Measurements from ENCODE around the gene OR10G3.

The OR10G3 gene

DNA sequence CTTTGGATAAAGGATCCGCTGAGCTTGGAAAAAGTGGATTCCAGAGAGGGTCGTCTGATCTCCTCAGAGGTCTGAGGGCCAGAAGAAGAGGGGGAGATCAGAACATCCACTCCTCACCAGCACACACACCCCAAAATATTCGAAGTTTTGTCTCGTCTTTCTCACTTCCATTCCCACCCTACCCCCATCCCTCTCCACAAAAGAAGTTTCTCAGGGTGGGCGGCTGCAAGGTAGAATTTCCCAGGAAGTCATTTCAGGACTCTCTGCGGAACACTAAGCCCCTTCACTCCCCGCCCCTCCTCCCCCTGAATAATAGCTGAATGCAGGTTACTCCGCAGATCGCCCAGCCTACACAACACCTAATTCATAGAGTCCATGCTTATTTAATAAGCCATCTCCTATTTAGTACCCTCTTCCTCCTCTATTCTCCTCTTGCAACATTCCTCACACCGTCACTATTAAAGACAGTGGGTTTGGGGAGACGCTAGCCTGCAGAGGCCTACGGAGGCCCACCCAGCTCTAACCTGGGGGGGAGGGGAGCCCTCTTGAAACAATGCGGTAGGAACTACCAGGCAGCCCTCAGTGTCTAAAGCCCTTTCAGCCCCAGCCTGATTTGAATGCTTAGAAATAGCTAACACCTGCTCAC, 53.1 kb downstream of the OR10G3 start:
- no peaks in the 10 kb centered on the region for H3K27me3 ChIP-seq (replicated peaks; ENCODE audit: insufficient read depth, low read length)
- no peak overlapping the region for H3K4me3 ChIP-seq (ENCODE audit: low read length)
- no peaks in the 10 kb centered on the region for H4K20me1 ChIP-seq (ENCODE audit: insufficient read depth, low read length)
- no peaks in the 10 kb centered on the region for H3K9me3 ChIP-seq (replicated peaks; ENCODE audit: insufficient read depth, low read length)
- no peaks in the 10 kb centered on the region for H3K79me2 ChIP-seq (ENCODE audit: low read length)
- DNase-seq = no peak
- no peaks in the 10 kb centered on the region for H3F3A ChIP-seq (ENCODE audit: insufficient read depth, low read length)
- no peak overlapping the region for H3K27ac ChIP-seq (ENCODE audit: low read length)
- H2AFZ ChIP-seq (ENCODE audit: low read length) = no peak overlapping the region
- H3K36me3 ChIP-seq (replicated peaks; ENCODE audit: insufficient read depth, low read length) = no peaks in the 10 kb centered on the region
- H3K4me2 ChIP-seq (ENCODE audit: low read depth, low read length) = peak overlapping the region; percentile 54; the same call in 1 of the 2 replicates
- no peaks in the 10 kb centered on the region for H3K9me2 ChIP-seq (replicated peaks; ENCODE audit: insufficient read depth, low read length)
- no peak overlapping the region for H3K9ac ChIP-seq (ENCODE audit: low read length)
- H3K4me1 ChIP-seq (ENCODE audit: low read length) = no peaks in the 10 kb centered on the region
- TF ChIP-seq, protein P1, sequence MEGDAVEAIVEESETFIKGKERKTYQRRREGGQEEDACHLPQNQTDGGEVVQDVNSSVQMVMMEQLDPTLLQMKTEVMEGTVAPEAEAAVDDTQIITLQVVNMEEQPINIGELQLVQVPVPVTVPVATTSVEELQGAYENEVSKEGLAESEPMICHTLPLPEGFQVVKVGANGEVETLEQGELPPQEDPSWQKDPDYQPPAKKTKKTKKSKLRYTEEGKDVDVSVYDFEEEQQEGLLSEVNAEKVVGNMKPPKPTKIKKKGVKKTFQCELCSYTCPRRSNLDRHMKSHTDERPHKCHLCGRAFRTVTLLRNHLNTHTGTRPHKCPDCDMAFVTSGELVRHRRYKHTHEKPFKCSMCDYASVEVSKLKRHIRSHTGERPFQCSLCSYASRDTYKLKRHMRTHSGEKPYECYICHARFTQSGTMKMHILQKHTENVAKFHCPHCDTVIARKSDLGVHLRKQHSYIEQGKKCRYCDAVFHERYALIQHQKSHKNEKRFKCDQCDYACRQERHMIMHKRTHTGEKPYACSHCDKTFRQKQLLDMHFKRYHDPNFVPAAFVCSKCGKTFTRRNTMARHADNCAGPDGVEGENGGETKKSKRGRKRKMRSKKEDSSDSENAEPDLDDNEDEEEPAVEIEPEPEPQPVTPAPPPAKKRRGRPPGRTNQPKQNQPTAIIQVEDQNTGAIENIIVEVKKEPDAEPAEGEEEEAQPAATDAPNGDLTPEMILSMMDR (IDR thresholded peaks at IDR 0.05; ENCODE audit: low read length) = no peak
- no peak for TF ChIP-seq EZH2phosphoT487 (IDR thresholded peaks at IDR 0.05; ENCODE audit: low read length)

DNA sequence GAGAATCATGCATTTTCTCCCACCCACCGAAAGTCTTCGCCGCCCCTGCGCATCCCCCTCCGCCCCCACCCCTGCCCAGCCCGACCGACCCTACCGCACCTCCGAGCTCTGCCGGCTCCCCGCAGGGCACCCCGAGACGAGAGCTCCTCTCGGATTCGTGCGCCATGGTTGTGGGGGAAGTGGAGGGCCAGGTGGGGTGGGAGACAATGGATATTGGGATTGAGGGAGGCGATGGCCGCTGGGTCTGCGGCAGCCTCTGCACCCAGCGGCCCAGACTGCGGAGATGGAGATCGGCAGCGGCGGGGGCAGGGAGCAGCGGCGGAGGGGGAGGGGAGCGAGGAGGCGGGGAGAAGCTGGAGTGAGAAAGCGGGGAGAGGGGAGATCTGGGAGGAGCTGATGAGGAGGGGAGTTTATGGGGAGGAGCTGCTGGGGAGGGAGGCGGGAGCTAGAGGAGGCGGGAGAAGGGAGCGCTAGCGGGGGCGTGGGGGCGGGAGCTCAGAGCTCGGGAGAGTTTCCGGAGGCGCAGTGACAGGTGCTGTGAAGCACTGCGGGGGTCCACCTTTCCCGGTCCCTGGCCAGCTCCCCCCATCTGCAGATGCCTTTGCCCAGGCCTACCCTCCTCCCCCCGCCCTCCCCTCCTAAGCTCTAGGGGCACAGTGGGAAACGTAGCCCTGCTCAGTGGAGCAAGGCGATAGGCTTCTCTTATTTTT, 53.8 kb downstream of the OR10G3 start, which contains the start of gene SALL2:
Gene SALL2, minus strand, starts transcription at position 385 of the 710 bp plus-strand sequence. Its CDS starts 219 bp downstream, at position 166.
- Histone ChIP-seq H3K36me3 (replicated peaks; ENCODE audit: insufficient read depth, low read length) (no peaks in the 10 kb centered on the region), H3K27me3 (replicated peaks; ENCODE audit: insufficient read depth, low read length) (no peaks in the 10 kb centered on the region), H3K9me3 (replicated peaks; ENCODE audit: insufficient read depth, low read length) (no peaks in the 10 kb centered on the region), H3K79me2 (ENCODE audit: low read length) (no peaks in the 10 kb centered on the region), H3K9me2 (replicated peaks; ENCODE audit: insufficient read depth, low read length) (no peaks in the 10 kb centered on the region), H3K27ac (ENCODE audit: low read length) (no peak within 1 kb of the TSS), H3K4me1 (ENCODE audit: low read length) (no peaks in the 10 kb centered on the region), H2AFZ (ENCODE audit: low read length) (peak within 1 kb of the TSS; percentile 31; the same call in 1 of the 2 replicates), H3K4me2 (ENCODE audit: low read depth, low read length) (peak within 1 kb of the TSS; percentile 54), H3K9ac (ENCODE audit: low read length) (no peak within 1 kb of the TSS), H3F3A (ENCODE audit: insufficient read depth, low read length) (no peaks in the 10 kb centered on the region), H4K20me1 (ENCODE audit: insufficient read depth, low read length) (no peaks in the 10 kb centered on the region), H3K4me3 (ENCODE audit: low read length) (peak within 1 kb of the TSS; percentile 45; the same call in 1 of the 2 replicates)
- TF ChIP-seq, protein P1 (IDR thresholded peaks at IDR 0.05; ENCODE audit: low read length) = no peak
- TF ChIP-seq EZH2phosphoT487 (IDR thresholded peaks at IDR 0.05; ENCODE audit: low read length) = no peak
- no peak for TF ChIP-seq EZH2 (optimal IDR thresholded peaks at IDR 0.05; ENCODE audit: low read depth, low read length)
- DNase-seq = no peak

DNA sequence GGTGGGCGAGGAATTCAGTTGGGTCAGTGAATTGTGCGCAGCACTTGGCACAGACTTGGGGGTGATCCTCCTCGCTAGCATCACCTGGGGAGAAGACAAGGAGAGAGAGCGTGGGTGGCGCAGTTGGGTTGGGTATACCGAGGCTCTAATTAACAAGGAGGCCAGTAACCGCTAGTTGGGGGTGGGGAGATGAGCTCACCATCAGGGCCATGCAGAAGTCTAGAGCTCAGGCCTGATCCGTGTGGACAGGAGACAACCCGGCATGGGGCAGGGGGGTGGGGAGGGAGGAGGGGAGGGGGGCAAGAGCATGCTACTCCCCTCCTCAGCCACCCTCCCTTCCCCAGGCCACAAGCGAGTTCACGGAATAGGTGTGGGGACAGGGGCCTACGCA, 54.3 kb downstream of the OR10G3 start:
- Histone ChIP-seq H2AFZ (ENCODE audit: low read length) (no peak overlapping the region), H3K9me2 (replicated peaks; ENCODE audit: insufficient read depth, low read length) (no peaks in the 10 kb centered on the region), H3K27me3 (replicated peaks; ENCODE audit: insufficient read depth, low read length) (no peaks in the 10 kb centered on the region), H3K36me3 (replicated peaks; ENCODE audit: insufficient read depth, low read length) (no peaks in the 10 kb centered on the region), H3F3A (ENCODE audit: insufficient read depth, low read length) (no peaks in the 10 kb centered on the region), H3K4me2 (ENCODE audit: low read depth, low read length) (no peak overlapping the region), H3K4me1 (ENCODE audit: low read length) (no peaks in the 10 kb centered on the region), H3K9me3 (replicated peaks; ENCODE audit: insufficient read depth, low read length) (no peaks in the 10 kb centered on the region), H4K20me1 (ENCODE audit: insufficient read depth, low read length) (no peaks in the 10 kb centered on the region), H3K4me3 (ENCODE audit: low read length) (no peak overlapping the region), H3K27ac (ENCODE audit: low read length) (no peak overlapping the region), H3K9ac (ENCODE audit: low read length) (no peak overlapping the region), H3K79me2 (ENCODE audit: low read length) (no peaks in the 10 kb centered on the region)
- no peak for TF ChIP-seq EZH2phosphoT487 (IDR thresholded peaks at IDR 0.05; ENCODE audit: low read length)
- TF ChIP-seq EZH2 (optimal IDR thresholded peaks at IDR 0.05; ENCODE audit: low read depth, low read length) = no peak
- TF ChIP-seq, protein P1 (IDR thresholded peaks at IDR 0.05; ENCODE audit: low read length) = no peak
- DNase-seq = no peak

Data from MM.1S (cell line).